Thoracic aorta (tissue), 2 donors: ENCODE results near the gene CDH12. TPM values are rescaled to one million over a fixed set of nuclear protein-coding genes. Genes with fewer than 3 reads are reported as not detected.

ENCODE experiments used
- ATAC-seq: fragments of 150-250 bp; one replicate; pipeline ENCODE4 v1.8.0; 2017; ENCODE audit warnings: low read depth; ENCODE audit not compliant: insufficient number of reproducible peaks, low FRiP score
- DNase-seq: peaks from one replicate; pipeline ENCODE4 v3.0.0-alpha.2; 2020; ENCODE audit warnings: low spot score
- H3K27ac ChIP-seq, 2 donors: fragments of 200-600 bp; sonication (generic); 1 replicate in 1 of 2; 2 replicates in 1 of 2; pipeline ENCODE4 v1.5.1; 2016; ENCODE audit warnings: mild to moderate bottlenecking in 2 of 2, moderate library complexity in 2 of 2
- H3K27me3 ChIP-seq: fragments of 200-600 bp; sonication (generic); replicated peaks from 2 replicates; pipeline ENCODE4 v1.6.0; 2016; ENCODE audit warnings: mild to moderate bottlenecking; ENCODE audit not compliant: insufficient read depth
- H3K36me3 ChIP-seq: fragments of 200-600 bp; sonication (generic); one replicate; pipeline ENCODE4 v1.5.1; 2016
- H3K4me1 ChIP-seq, 2 donors: fragments of 200-600 bp; sonication (generic); 1 replicate in 1 of 2; 2 replicates in 1 of 2; pipeline versions ENCODE4 v1.5.1 to v1.6.0; 2016; ENCODE audit warnings: low read depth in 2 of 2, mild to moderate bottlenecking in 1 of 2; ENCODE audit not compliant: control insufficient read depth in 1 of 2
- H3K4me3 ChIP-seq: fragments of 200-600 bp; sonication (generic); 2 replicates; pipeline ENCODE4 v1.5.1; 2016; ENCODE audit warnings: mild to moderate bottlenecking
- H3K9me3 ChIP-seq: fragments of 200-600 bp; sonication (generic); 2 replicates; pipeline ENCODE4 v1.5.1; 2016
- CTCF ChIP-seq: fragments of 200-600 bp; sonication (generic); IDR thresholded peaks from one replicate; pipeline ENCODE4 v1.5.1; 2019; ENCODE audit warnings: antibody characterized with exemption
- total RNA-seq, 2 donors: library from RNA; depleted of rRNA; stranded (reverse); fragments of >200 nt; gene quantifications; one replicate each; pipeline versions ENCODE4 v1.1.0 to v1.2.3, GENCODE V29; 2016

CDH12 gene
- total RNA-seq, 2 donors from 2014 or later = not detected

DNA sequence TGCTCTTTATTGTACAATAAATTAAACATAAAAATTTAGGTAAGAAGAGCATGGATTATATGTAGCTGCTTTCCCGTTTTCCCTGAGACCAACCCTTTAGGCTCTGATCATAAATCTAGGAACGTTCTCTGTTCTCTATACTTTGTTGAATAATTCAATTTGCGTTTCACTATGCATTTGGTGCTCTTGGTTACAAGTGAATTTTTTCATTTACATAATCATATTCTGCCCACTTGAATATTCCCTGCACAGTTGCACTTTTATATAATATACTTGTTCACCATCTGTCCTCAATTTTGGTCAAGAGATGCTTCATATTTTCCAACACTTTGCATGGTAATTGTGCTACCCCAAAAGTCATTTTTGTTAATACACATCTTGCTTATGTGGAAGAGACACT is 741.8 kb downstream of the CDH12 start:
- H3K9me3 ChIP-seq = no peaks in the 10 kb centered on the region
- H3K27me3 ChIP-seq = no peaks in the 10 kb centered on the region
- TF ChIP-seq CTCF = no peak
- ATAC-seq = no peak
- H3K27ac ChIP-seq = no peak overlapping the region
- no peak overlapping the region for H3K4me3 ChIP-seq
- no peaks in the 10 kb centered on the region for H3K36me3 ChIP-seq
- H3K4me1 ChIP-seq = no peaks in the 10 kb centered on the region
- no peak for DNase-seq

- Histone ChIP-seq H3K36me3 (no peaks in the 10 kb centered on the region), H3K9me3 (no peaks in the 10 kb centered on the region)
- no peak for ATAC-seq
These were observed 743.8 kb downstream of the CDH12 start for GRCh38 chr5:22109315-22109714.

DNA sequence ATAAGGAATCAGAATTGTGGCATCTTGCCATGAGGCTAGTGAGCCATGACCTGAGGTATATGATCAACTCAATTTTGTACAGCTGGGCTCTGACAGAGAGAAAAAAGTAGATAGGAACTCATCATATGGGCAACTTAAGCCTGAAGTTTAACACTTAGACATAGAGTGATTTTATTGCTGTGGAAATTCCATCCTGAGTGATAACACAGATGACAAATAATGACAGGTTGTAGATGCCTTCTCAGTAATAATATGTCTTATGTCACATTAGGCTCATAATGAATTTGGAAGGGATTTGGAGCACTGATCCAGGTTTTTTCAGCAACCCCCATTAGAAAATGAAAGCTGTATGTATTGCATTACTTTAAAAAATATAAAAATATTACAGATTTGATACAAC is 744.6 kb downstream of the CDH12 start:
- Histone ChIP-seq H3K27ac (no peak overlapping the region), H3K27me3 (no peaks in the 10 kb centered on the region), H3K4me1 (no peaks in the 10 kb centered on the region), H3K36me3 (no peaks in the 10 kb centered on the region), H3K4me3 (no peak overlapping the region), H3K9me3 (no peaks in the 10 kb centered on the region)
- ATAC-seq (no peak), DNase-seq (no peak)
- no peak for TF ChIP-seq CTCF

More at GRCh38 chr5:22109315-22109714, 743.8 kb downstream of the CDH12 start:
- Histone ChIP-seq H3K4me3 (no peak overlapping the region), H3K27me3 (no peaks in the 10 kb centered on the region), H3K27ac (no peak overlapping the region), H3K4me1 (no peaks in the 10 kb centered on the region)
- no peak for TF ChIP-seq CTCF
- no peak for DNase-seq

DNA sequence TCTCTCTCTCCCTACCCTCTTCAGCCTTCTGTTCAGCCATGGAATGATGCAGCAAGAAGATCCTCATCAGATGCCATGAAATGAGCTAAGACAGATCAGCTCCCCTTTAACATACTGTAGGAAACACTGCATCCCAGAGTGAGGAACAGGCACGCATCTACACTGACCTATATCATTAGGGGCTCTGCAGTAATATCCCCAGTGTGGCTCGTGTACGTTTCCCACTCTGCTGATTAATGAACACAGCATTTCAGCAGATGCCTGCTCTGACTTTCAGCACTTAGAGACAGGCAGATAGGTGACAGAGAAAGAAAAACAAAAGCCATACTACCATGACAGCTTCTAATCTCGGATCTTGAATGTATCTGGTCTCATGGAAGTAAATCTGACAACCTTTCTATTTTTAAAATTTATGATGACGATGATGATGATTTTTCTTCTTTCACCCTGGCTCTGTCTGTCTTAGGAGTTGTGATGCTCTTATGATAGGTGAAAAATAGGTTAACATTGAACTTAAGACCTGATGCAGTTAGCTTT is 750.3 kb downstream of the CDH12 start:
- no peak for ATAC-seq
- Histone ChIP-seq H3K27ac (no peak overlapping the region), H3K9me3 (no peaks in the 10 kb centered on the region)

GRCh38 chr5:22088517-22088916 is 764.6 kb downstream of the CDH12 start:
- no peaks in the 10 kb centered on the region for H3K9me3 ChIP-seq
- no peak overlapping the region for H3K27ac ChIP-seq
- no peak for TF ChIP-seq CTCF
- H3K4me1 ChIP-seq = no peaks in the 10 kb centered on the region
- H3K36me3 ChIP-seq = no peaks in the 10 kb centered on the region
- H3K4me3 ChIP-seq = no peak overlapping the region
- ATAC-seq (no peak), DNase-seq (no peak)
- no peaks in the 10 kb centered on the region for H3K27me3 ChIP-seq

More for the DNA sequence above, 750.3 kb downstream of the CDH12 start:
- no peaks in the 10 kb centered on the region for H3K4me1 ChIP-seq
- H3K4me3 ChIP-seq = no peak overlapping the region
- DNase-seq = no peak
- no peak for TF ChIP-seq CTCF
- H3K36me3 ChIP-seq = no peaks in the 10 kb centered on the region
- no peaks in the 10 kb centered on the region for H3K27me3 ChIP-seq
